Erythroblast (primary cell): ENCODE results near the gene ERCC3.

Source experiments
- GATA1 ChIP-seq: IDR thresholded peaks from 2 replicates; pipeline ENCODE4 v1.6.1; 2011; ENCODE audit warnings: low read depth, mild to moderate bottlenecking, control low read depth, low read length, moderate library complexity
- POLR2A ChIP-seq: IDR thresholded peaks from 2 replicates; pipeline ENCODE4 v1.6.1; 2011; ENCODE audit warnings: mild to moderate bottlenecking, low read length

DNA sequence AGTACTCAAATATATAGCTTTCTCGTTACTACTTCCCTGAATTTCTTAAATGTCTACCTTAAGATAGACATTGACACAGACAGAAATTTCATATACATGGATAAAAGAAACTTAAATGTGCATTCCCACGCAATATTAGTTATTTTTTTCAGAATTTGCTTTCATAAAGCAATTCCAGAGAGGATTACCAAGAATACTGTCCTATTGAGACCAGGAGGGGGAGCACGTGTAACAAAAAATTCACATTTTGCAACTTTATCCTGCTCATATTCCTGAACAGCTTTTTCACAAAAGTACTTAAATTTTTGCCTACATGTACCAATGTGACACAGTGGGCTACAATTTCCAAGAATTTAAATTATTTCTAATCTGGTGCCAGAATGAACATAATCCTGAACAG is 30.7 kb upstream of the ERCC3 start:
- no peak for TF ChIP-seq POLR2A
- TF ChIP-seq GATA1 = no peak
